T-helper 2 cell treated with Interferon-gamma antibody and Interleukin-4, amounts not matched to agents 100 ng/mL and 5 ng/mL, for 36 hours (primary cell): ENCODE data around the gene RFPL1. TPM values are rescaled to one million over a fixed set of nuclear protein-coding genes. Genes with fewer than 3 reads are reported as not detected.
"Not testable (repeated sequence)": the region's sequence is repeated elsewhere in the genome, so short reads cannot be mapped to it uniquely, and the experiment has no call there.

Experiments used
- intact Hi-C: fragments of 100-400 bp; cut with micrococcal nuclease; formaldehyde crosslinking; loops from one replicate; pipeline ENCODE4 v1.15.1; 2023
- total RNA-seq: library from RNA; stranded (reverse); gene quantifications from 2 replicates; pipeline ENCODE4 v1.2.3, GENCODE V29; 2022

RFPL1 gene
- 0.11 TPM in 1 of 2 replicates, not detected in the other for total RNA-seq

GRCh38 chr22:29438283-29438682 is at the start of gene RFPL1:
Gene RFPL1, plus strand, starts transcription at chr22:29438583.
- intact Hi-C loops = not testable (repeated sequence)

GRCh38 chr22:29388759-29389090 is 49.7 kb upstream of the RFPL1 start:
- intact Hi-C loops = loop anchor here (2.0 to 5.0 kb wide), 2 partner anchors 26 to 316 kb away; partner anchors contain the start of gene KREMEN1

GRCh38 chr22:29390270-29390669 is 48.1 kb upstream of the RFPL1 start:
- intact Hi-C loops = loop anchor here (10.0 kb wide), 2 partner anchors 375 to 695 kb away; partner anchors contain the start of genes HORMAD2, UQCR10 and ZMAT5

- intact Hi-C loops = loop anchor here (10.0 kb wide), 2 partner anchors 373 to 693 kb away; partner anchors contain the start of genes HORMAD2, UQCR10 and ZMAT5
Measured at GRCh38 chr22:29391546-29391945, 46.8 kb upstream of the RFPL1 start.

GRCh38 chr22:29393019-29393608 is 45.3 kb upstream of the RFPL1 start:
- intact Hi-C loops = loop anchor here (10.0 kb wide), 2 partner anchors 372 to 692 kb away; partner anchors contain the start of genes HORMAD2, UQCR10 and ZMAT5

GRCh38 chr22:29394931-29395581 is 43.3 kb upstream of the RFPL1 start:
- intact Hi-C loops = loop anchor here (1.0 to 10.0 kb wide), 3 partner anchors 129 to 690 kb away; partner anchors contain the start of genes HORMAD2, UQCR10 and ZMAT5

- intact Hi-C loops = loop anchor here (10.0 kb wide), 2 partner anchors 369 to 689 kb away; partner anchors contain the start of genes HORMAD2, UQCR10 and ZMAT5
Measured at GRCh38 chr22:29396126-29396525, 42.3 kb upstream of the RFPL1 start.

- intact Hi-C loops = loop anchor here (10.0 kb wide), 2 partner anchors 367 to 687 kb away; partner anchors contain the start of genes HORMAD2, UQCR10 and ZMAT5
Measured at GRCh38 chr22:29397791-29398190, 40.6 kb upstream of the RFPL1 start.

GRCh38 chr22:29400576-29400975 is 37.8 kb upstream of the RFPL1 start:
- intact Hi-C loops = no loop called here

- intact Hi-C loops = not testable (repeated sequence)
Measured at GRCh38 chr22:29401538-29401937, 36.8 kb upstream of the RFPL1 start.

GRCh38 chr22:29408940-29409339 is 29.4 kb upstream of the RFPL1 start:
- intact Hi-C loops = no loop called here

GRCh38 chr22:29411569-29412211 is 26.7 kb upstream of the RFPL1 start:
- intact Hi-C loops = not testable (repeated sequence)

- intact Hi-C loops = not testable (repeated sequence)
Measured at GRCh38 chr22:29412772-29413171, 25.6 kb upstream of the RFPL1 start.

GRCh38 chr22:29414951-29415591 is 23.3 kb upstream of the RFPL1 start:
- intact Hi-C loops = loop anchor here (2.0 kb wide), 1 partner anchor 26 kb away; the partner anchor contains the start of gene AP1B1

- intact Hi-C loops = not testable (repeated sequence)
Measured at GRCh38 chr22:29418704-29419103, 19.7 kb upstream of the RFPL1 start.

GRCh38 chr22:29426476-29426875 is 11.9 kb upstream of the RFPL1 start:
- intact Hi-C loops = no loop called here

- intact Hi-C loops = no loop called here
Measured at GRCh38 chr22:29427176-29427760, 11.1 kb upstream of the RFPL1 start.

- intact Hi-C loops = no loop called here
Measured at GRCh38 chr22:29431986-29432385, 6.4 kb upstream of the RFPL1 start.

- intact Hi-C loops = no loop called here
Measured at GRCh38 chr22:29433856-29434255, 4.5 kb upstream of the RFPL1 start.

GRCh38 chr22:29434288-29434687 is 4.1 kb upstream of the RFPL1 start:
- intact Hi-C loops = no loop called here
